22Rv1 (cell line): ENCODE measurements around the gene MAP2K3.

Experiments used
- ZFX ChIP-seq: fragments of 450-650 bp; IDR thresholded peaks from 2 replicates; pipeline ENCODE4 v1.6.1; 2017; ENCODE audit warnings: antibody characterized with exemption, borderline replicate concordance
- TF ChIP-seq, protein P1 (sequence below): fragments of 450-650 bp; IDR thresholded peaks from 2 replicates; pipeline ENCODE4 v1.5.1; 2017; ENCODE audit warnings: mild to moderate bottlenecking

DNA sequence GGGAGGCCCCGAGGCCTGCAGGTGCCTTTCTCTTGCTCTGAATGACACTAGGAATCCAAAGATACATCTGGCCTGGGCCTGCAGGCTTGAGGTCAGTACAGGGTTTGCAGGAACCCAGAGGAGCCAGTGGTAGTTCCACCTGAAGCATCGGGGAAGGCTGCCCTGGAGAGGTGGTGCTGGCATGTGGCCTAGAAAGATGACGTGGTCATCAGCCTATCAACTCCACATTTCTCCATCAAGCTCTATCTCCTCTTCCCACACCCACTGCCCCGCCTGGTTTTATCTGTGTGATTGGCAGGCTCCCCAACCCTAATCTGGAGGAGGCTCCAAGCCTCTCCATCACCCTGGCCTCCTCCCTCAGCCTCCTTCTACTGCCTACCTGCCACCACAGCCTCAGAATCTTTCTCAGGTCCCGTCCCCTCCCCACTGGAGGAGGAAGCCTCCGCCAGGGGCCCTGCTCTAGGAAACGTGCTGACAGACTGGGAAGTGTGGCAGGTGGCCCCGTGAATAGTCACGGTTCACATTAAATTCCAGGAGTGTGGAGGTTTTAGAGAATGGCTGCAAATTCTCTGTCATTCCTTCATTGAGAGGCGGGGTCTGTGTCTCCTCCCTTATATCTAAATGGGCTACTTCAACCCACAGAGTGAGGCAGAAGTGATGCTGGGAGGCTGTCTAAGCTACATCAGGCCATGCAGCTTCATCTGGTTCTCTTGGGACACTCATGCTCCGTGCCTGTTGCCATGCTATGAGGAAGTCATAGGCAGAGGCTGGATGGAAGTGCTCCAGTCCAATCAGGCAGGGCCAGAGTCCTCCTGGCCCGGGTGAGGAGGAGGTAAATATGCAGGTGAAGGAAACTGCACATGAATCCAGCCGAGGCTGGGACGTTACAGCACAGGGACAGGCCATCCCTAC lies 11.4 kb upstream of the MAP2K3 start:
- TF ChIP-seq, protein P1, sequence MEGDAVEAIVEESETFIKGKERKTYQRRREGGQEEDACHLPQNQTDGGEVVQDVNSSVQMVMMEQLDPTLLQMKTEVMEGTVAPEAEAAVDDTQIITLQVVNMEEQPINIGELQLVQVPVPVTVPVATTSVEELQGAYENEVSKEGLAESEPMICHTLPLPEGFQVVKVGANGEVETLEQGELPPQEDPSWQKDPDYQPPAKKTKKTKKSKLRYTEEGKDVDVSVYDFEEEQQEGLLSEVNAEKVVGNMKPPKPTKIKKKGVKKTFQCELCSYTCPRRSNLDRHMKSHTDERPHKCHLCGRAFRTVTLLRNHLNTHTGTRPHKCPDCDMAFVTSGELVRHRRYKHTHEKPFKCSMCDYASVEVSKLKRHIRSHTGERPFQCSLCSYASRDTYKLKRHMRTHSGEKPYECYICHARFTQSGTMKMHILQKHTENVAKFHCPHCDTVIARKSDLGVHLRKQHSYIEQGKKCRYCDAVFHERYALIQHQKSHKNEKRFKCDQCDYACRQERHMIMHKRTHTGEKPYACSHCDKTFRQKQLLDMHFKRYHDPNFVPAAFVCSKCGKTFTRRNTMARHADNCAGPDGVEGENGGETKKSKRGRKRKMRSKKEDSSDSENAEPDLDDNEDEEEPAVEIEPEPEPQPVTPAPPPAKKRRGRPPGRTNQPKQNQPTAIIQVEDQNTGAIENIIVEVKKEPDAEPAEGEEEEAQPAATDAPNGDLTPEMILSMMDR: no peak
- no peak for TF ChIP-seq ZFX
